ENCODE results near the gene EID3.

EID3 gene

GRCh38 chr12:104339663-104340062 is 36.1 kb downstream of the EID3 start:
- H3K36me3 ChIP-seq (ENCODE audit: control insufficient read depth, insufficient read depth, low read length) = peaks cover 25% of the 10 kb centered on the region
- no peak overlapping the region for H3K27ac ChIP-seq (ENCODE audit: low read depth, low read length)
- H3K4me1 ChIP-seq (ENCODE audit: control insufficient read depth, insufficient read depth, low read length) = peaks cover 3% of the 10 kb centered on the region
- H3K9ac ChIP-seq (ENCODE audit: low read length) = no peak overlapping the region
- no peaks in the 10 kb centered on the region for H3K27me3 ChIP-seq (ENCODE audit: control insufficient read depth, insufficient read depth, low read length)
- H3K4me3 ChIP-seq (ENCODE audit: low read length) = no peak overlapping the region

GRCh38 chr12:104340177-104340576 is 36.6 kb downstream of the EID3 start:
- Histone ChIP-seq H3K27me3 (ENCODE audit: control insufficient read depth, insufficient read depth, low read length) (no peaks in the 10 kb centered on the region), H3K27ac (ENCODE audit: low read depth, low read length) (no peak overlapping the region), H3K36me3 (ENCODE audit: control insufficient read depth, insufficient read depth, low read length) (peaks cover 25% of the 10 kb centered on the region), H3K4me1 (ENCODE audit: control insufficient read depth, insufficient read depth, low read length) (peaks cover 3% of the 10 kb centered on the region), H3K9ac (ENCODE audit: low read length) (no peak overlapping the region), H3K4me3 (ENCODE audit: low read length) (no peak overlapping the region)

GRCh38 chr12:104340925-104341611 is 37.5 kb downstream of the EID3 start:
- Histone ChIP-seq H3K27me3 (ENCODE audit: control insufficient read depth, insufficient read depth, low read length) (no peaks in the 10 kb centered on the region), H3K4me1 (ENCODE audit: control insufficient read depth, insufficient read depth, low read length) (peaks cover 3% of the 10 kb centered on the region), H3K27ac (ENCODE audit: low read depth, low read length) (no peak overlapping the region), H3K4me3 (ENCODE audit: low read length) (no peak overlapping the region), H3K36me3 (ENCODE audit: control insufficient read depth, insufficient read depth, low read length) (peaks cover 25% of the 10 kb centered on the region), H3K9ac (ENCODE audit: low read length) (no peak overlapping the region)

- no peaks in the 10 kb centered on the region for H3K27me3 ChIP-seq (ENCODE audit: control insufficient read depth, insufficient read depth, low read length)
- H3K9ac ChIP-seq (ENCODE audit: low read length) = no peak overlapping the region
- H3K36me3 ChIP-seq (ENCODE audit: control insufficient read depth, insufficient read depth, low read length) = peaks cover 25% of the 10 kb centered on the region
- no peak overlapping the region for H3K4me3 ChIP-seq (ENCODE audit: low read length)
- H3K27ac ChIP-seq (ENCODE audit: low read depth, low read length) = no peak overlapping the region
- peaks cover 3% of the 10 kb centered on the region for H3K4me1 ChIP-seq (ENCODE audit: control insufficient read depth, insufficient read depth, low read length)
Measured at GRCh38 chr12:104342147-104342546, 38.6 kb downstream of the EID3 start.

GRCh38 chr12:104342635-104343249 is 39.2 kb downstream of the EID3 start:
- peaks cover 29% of the 10 kb centered on the region for H3K36me3 ChIP-seq (ENCODE audit: control insufficient read depth, insufficient read depth, low read length)
- no peak overlapping the region for H3K4me3 ChIP-seq (ENCODE audit: low read length)

GRCh38 chr12:104344682-104345081 is 41.1 kb downstream of the EID3 start:
- H3K4me3 ChIP-seq (ENCODE audit: low read length) = no peak overlapping the region
- H3K4me1 ChIP-seq (ENCODE audit: control insufficient read depth, insufficient read depth, low read length) = peaks cover 3% of the 10 kb centered on the region
- no peak overlapping the region for H3K27ac ChIP-seq (ENCODE audit: low read depth, low read length)
- peaks cover 23% of the 10 kb centered on the region for H3K36me3 ChIP-seq (ENCODE audit: control insufficient read depth, insufficient read depth, low read length)
- H3K27me3 ChIP-seq (ENCODE audit: control insufficient read depth, insufficient read depth, low read length) = no peaks in the 10 kb centered on the region
- H3K9ac ChIP-seq (ENCODE audit: low read length) = no peak overlapping the region

More at GRCh38 chr12:104342635-104343249, 39.2 kb downstream of the EID3 start:
- H3K4me1 ChIP-seq (ENCODE audit: control insufficient read depth, insufficient read depth, low read length) = peaks cover 3% of the 10 kb centered on the region
- no peaks in the 10 kb centered on the region for H3K27me3 ChIP-seq (ENCODE audit: control insufficient read depth, insufficient read depth, low read length)
- H3K9ac ChIP-seq (ENCODE audit: low read length) = no peak overlapping the region
- H3K27ac ChIP-seq (ENCODE audit: low read depth, low read length) = no peak overlapping the region

GRCh38 chr12:104345234-104346066 is 41.9 kb downstream of the EID3 start:
- peaks cover 18% of the 10 kb centered on the region for H3K36me3 ChIP-seq (ENCODE audit: control insufficient read depth, insufficient read depth, low read length)

GRCh38 chr12:104347374-104348075 is 44.0 kb downstream of the EID3 start:
- H3K4me3 ChIP-seq (ENCODE audit: low read length) = no peak overlapping the region
- no peak overlapping the region for H3K27ac ChIP-seq (ENCODE audit: low read depth, low read length)
- H3K36me3 ChIP-seq (ENCODE audit: control insufficient read depth, insufficient read depth, low read length) = peaks cover 12% of the 10 kb centered on the region
- H3K9ac ChIP-seq (ENCODE audit: low read length) = no peak overlapping the region
- no peaks in the 10 kb centered on the region for H3K4me1 ChIP-seq (ENCODE audit: control insufficient read depth, insufficient read depth, low read length)
- H3K27me3 ChIP-seq (ENCODE audit: control insufficient read depth, insufficient read depth, low read length) = no peaks in the 10 kb centered on the region

More at GRCh38 chr12:104345234-104346066, 41.9 kb downstream of the EID3 start:
- Histone ChIP-seq H3K27ac (ENCODE audit: low read depth, low read length) (no peak overlapping the region), H3K4me1 (ENCODE audit: control insufficient read depth, insufficient read depth, low read length) (no peaks in the 10 kb centered on the region), H3K9ac (ENCODE audit: low read length) (no peak overlapping the region), H3K27me3 (ENCODE audit: control insufficient read depth, insufficient read depth, low read length) (no peaks in the 10 kb centered on the region), H3K4me3 (ENCODE audit: low read length) (no peak overlapping the region)

GRCh38 chr12:104348283-104348993 is 44.9 kb downstream of the EID3 start:
- Histone ChIP-seq H3K36me3 (ENCODE audit: control insufficient read depth, insufficient read depth, low read length) (peaks cover 10% of the 10 kb centered on the region), H3K4me3 (ENCODE audit: low read length) (no peak overlapping the region), H3K27ac (ENCODE audit: low read depth, low read length) (no peak overlapping the region), H3K27me3 (ENCODE audit: control insufficient read depth, insufficient read depth, low read length) (no peaks in the 10 kb centered on the region), H3K4me1 (ENCODE audit: control insufficient read depth, insufficient read depth, low read length) (no peaks in the 10 kb centered on the region), H3K9ac (ENCODE audit: low read length) (no peak overlapping the region)

GRCh38 chr12:104348994-104349494 is 45.5 kb downstream of the EID3 start:
- Histone ChIP-seq H3K4me1 (ENCODE audit: control insufficient read depth, insufficient read depth, low read length) (no peaks in the 10 kb centered on the region), H3K4me3 (ENCODE audit: low read length) (no peak overlapping the region), H3K36me3 (ENCODE audit: control insufficient read depth, insufficient read depth, low read length) (peaks cover 10% of the 10 kb centered on the region), H3K27me3 (ENCODE audit: control insufficient read depth, insufficient read depth, low read length) (no peaks in the 10 kb centered on the region), H3K9ac (ENCODE audit: low read length) (no peak overlapping the region), H3K27ac (ENCODE audit: low read depth, low read length) (no peak overlapping the region)

- no peak overlapping the region for H3K4me3 ChIP-seq (ENCODE audit: low read length)
- H3K4me1 ChIP-seq (ENCODE audit: control insufficient read depth, insufficient read depth, low read length) = no peaks in the 10 kb centered on the region
- peaks cover 10% of the 10 kb centered on the region for H3K36me3 ChIP-seq (ENCODE audit: control insufficient read depth, insufficient read depth, low read length)
- H3K27ac ChIP-seq (ENCODE audit: low read depth, low read length) = no peak overlapping the region
- H3K9ac ChIP-seq (ENCODE audit: low read length) = no peak overlapping the region
- no peaks in the 10 kb centered on the region for H3K27me3 ChIP-seq (ENCODE audit: control insufficient read depth, insufficient read depth, low read length)
Measured at GRCh38 chr12:104350211-104351056, 46.9 kb downstream of the EID3 start.

All from rectal smooth muscle tissue (tissue), 1 donor.